ENCODE measurements around the gene CLDN17. TPM values are rescaled to one million over a fixed set of nuclear protein-coding genes. Genes with fewer than 3 reads are reported as not detected.

Gene CLDN17
- total RNA-seq, 2 experiments from 2014 or later, result not detected

DNA sequence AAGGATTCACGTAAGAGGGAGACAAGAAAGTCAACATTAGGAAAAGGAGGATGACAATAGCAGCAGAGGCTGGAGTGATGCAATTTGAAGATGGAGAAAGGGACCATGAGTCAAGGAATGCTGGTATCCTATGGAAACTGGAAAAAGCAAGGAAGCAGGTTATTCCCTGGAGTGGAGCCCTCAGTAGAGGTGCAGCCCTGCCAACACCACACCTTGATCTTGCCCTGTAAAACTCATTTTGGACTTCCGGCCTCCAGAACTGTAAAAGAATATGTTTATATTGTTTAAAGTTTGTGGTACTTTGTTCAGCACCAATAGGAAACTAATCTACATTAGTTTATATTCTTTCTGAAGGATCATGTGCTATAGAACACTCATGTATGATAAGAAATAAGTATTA is 19.6 kb upstream of the CLDN17 start:
- ChIA-PET POLR2A (no interaction called here), CTCF (no interaction called here)
- intact Hi-C loops (cut with DNase I, micrococcal nuclease), result no loop called here
- ATAC-seq (no peak), DNase-seq (no peak)
- Mint-ChIP-seq H3K4me3 (no peak overlapping the region), H3K9me3 (ENCODE audit: low read depth) (no peaks in the 10 kb centered on the region), H3K27ac (no peak overlapping the region), H3K27me3 (peaks cover 2% of the 10 kb centered on the region), H3K4me1 (no peaks in the 10 kb centered on the region), H3K36me3 (ENCODE audit: low read depth) (no peaks in the 10 kb centered on the region)

DNA sequence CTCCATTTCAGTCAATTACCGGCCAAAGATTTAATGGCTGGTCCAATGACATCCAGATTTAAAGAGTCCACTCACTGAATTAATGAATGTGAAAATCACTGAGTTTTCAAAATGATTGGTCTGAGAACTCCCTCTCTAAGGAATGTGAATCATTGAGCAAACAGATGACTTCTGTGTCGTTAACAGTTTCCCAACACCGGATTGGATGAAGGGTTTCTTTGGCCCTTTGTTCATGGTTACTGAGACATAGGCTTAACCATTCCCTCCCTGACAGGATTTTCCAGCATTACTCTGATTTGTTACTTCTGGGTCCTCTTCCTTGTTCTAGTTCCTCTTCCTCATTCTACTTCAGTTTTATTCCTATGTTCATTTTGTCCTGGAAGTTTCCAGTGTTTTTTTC is 1.5 kb upstream of the CLDN17 start:
- no peak for DNase-seq
- CTCF ChIA-PET, result no interaction called here
- Mint-ChIP-seq H3K36me3 (ENCODE audit: low read depth) (no peaks in the 10 kb centered on the region), H3K27me3 (peaks cover 5% of the 10 kb centered on the region), H3K4me1 (no peaks in the 10 kb centered on the region), H3K9me3 (ENCODE audit: low read depth) (no peaks in the 10 kb centered on the region), H3K27ac (no peak overlapping the region), H3K4me3 (no peak overlapping the region)
- POLR2A ChIA-PET, result no interaction called here
- ATAC-seq, result no peak
- intact Hi-C loops (cut with DNase I, micrococcal nuclease), result no loop called here

DNA sequence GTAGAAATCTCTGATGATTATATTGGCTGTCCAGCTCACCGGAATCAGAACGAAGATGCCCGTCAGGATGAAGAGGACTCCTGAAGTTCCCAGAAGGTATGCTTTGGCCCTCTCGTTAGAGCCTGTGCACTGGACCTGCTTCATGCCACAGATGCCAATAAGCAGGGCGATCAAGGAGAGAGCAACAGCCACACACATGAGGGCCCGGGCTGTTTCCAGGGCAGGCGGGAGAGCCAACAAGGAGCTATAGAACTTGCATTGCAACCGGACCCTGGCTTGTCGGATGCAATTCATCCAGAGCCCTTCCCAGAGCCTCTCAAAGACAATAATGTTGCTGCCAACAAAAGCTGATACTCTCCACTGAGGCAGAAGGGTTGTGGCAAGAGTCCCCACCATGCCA is 434 bp downstream of the CLDN17 start:
- Mint-ChIP-seq H3K27me3 (peaks cover 2% of the 10 kb centered on the region), H3K4me1 (no peaks in the 10 kb centered on the region), H3K4me3 (no peak overlapping the region), H3K36me3 (ENCODE audit: low read depth) (no peaks in the 10 kb centered on the region), H3K27ac (no peak overlapping the region), H3K9me3 (ENCODE audit: low read depth) (no peaks in the 10 kb centered on the region)
- ATAC-seq, result no peak
- intact Hi-C loops (cut with DNase I, micrococcal nuclease), result no loop called here
- ChIA-PET CTCF (no interaction called here), POLR2A (no interaction called here)
- DNase-seq, result no peak

DNA sequence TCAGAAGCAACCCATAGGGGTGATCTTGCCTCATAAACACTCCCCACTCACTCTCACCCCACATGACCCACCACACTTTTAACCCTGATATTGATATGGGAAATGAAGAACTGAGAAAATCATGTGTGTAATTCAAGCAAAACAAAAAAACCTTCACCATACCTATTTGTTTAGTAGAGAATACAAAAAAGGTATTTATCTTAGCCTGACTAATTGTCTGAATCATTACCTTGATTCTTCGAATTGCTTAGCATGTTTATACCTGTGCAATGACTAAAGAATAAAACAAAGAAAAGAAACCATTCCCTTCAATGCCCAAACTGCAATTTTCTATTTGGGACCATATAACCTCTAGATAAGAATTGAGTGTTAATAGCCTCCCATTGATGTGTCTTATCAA is 1.8 kb downstream of the CLDN17 start:
- ChIA-PET POLR2A (no interaction called here), CTCF (no interaction called here)
- H3K27ac Mint-ChIP-seq, result no peak overlapping the region
- DNase-seq (no peak), ATAC-seq (no peak)
- H3K27me3 Mint-ChIP-seq, result no peaks in the 10 kb centered on the region
- H3K9me3 Mint-ChIP-seq (ENCODE audit: low read depth), result no peaks in the 10 kb centered on the region
- no peaks in the 10 kb centered on the region for H3K4me1 Mint-ChIP-seq
- no peak overlapping the region for H3K4me3 Mint-ChIP-seq
- intact Hi-C loops (cut with DNase I, micrococcal nuclease), result no loop called here
- no peaks in the 10 kb centered on the region for H3K36me3 Mint-ChIP-seq (ENCODE audit: low read depth)

DNA sequence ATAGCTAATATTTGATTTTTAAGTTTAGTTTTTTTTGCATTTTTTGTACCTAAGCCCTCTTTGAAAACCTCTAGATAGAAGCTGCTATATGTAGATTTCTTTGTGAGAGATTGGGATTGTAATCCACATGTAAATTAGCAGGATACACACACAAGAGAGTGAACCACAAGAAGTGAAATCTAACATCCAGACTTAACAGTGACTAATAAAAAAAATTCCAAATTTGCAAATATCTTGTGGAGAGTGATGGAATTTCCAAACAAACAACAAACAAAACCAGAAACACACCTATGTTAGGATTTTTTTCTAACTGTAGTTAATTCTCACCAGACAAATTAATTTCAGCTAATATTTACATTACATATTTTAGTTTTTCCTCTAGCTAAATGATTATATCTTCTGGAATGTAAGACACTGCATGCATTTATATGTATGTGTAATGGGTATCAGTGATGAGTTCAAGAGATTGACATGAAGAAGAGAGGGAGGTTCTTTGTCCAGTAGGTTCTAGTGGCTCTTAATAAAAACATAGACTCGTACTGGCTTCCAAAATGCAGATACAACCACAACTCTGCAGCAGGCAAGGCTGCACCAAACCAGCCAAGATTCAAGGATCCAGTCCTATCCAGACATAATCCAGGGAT is 12.8 kb downstream of the CLDN17 start:
- Mint-ChIP-seq H3K9me3 (ENCODE audit: low read depth) (no peaks in the 10 kb centered on the region), H3K4me1 (no peaks in the 10 kb centered on the region), H3K27me3 (peaks cover 4% of the 10 kb centered on the region), H3K27ac (no peak overlapping the region), H3K36me3 (ENCODE audit: low read depth) (no peaks in the 10 kb centered on the region), H3K4me3 (no peak overlapping the region)
- no peak for DNase-seq
- ChIA-PET POLR2A (no interaction called here), CTCF (no interaction called here)
- no peak for ATAC-seq
- intact Hi-C loops (cut with DNase I, micrococcal nuclease), result no loop called here

DNA sequence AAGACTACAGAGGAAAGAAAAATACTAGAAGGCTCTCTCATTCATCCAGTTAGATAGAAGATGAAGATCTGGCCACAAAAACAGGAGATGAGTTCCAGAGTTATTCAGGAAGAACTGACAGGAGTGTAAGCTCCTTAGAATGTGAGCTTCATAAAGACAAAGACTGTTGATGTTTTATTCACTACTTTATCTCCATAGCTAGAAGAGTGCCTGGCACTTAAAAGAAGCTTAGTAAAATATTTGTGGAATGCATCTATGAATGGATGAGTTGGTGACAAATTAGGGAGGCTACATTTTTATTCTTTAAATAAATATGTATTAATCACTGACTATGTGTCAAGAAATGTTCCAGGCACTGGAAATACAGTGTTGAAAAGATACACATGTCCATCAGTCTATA is 13.8 kb downstream of the CLDN17 start:
- Mint-ChIP-seq H3K36me3 (ENCODE audit: low read depth) (no peaks in the 10 kb centered on the region), H3K4me3 (no peak overlapping the region), H3K4me1 (no peaks in the 10 kb centered on the region), H3K9me3 (ENCODE audit: low read depth) (no peaks in the 10 kb centered on the region), H3K27me3 (peaks cover 4% of the 10 kb centered on the region), H3K27ac (no peak overlapping the region)
- DNase-seq, result no peak
- intact Hi-C loops (cut with DNase I, micrococcal nuclease), result no loop called here
- POLR2A ChIA-PET, result no interaction called here
- no peak for ATAC-seq
- CTCF ChIA-PET, result no interaction called here

DNA sequence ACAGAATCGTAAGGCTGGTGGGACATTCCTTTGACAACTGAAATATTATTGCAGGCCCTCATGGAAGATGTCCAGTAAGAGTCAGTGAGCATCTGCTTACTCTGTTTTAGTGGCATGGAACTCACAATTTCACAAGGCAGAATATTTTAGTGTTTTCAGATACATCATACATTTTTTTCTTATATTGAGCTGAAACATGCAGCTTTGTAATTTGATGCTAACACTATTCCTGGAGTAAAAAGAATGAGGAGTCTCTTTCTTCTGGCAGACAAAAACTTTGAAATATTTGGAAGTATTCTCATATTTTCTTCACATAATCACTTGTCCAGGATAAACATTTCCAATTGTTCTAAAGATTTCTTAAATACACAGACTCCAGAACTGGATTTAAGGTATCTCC is 17.7 kb downstream of the CLDN17 start:
- H3K27ac Mint-ChIP-seq, result no peak overlapping the region
- no peaks in the 10 kb centered on the region for H3K4me1 Mint-ChIP-seq
- no peak overlapping the region for H3K4me3 Mint-ChIP-seq
- ATAC-seq, result no peak
- CTCF ChIA-PET, result interaction anchor here (1.2 kb wide), 1 partner anchor 286 kb away, joined by 3 read pairs; no protein-coding TSS in a partner anchor
- H3K36me3 Mint-ChIP-seq (ENCODE audit: low read depth), result no peaks in the 10 kb centered on the region
- no peaks in the 10 kb centered on the region for H3K9me3 Mint-ChIP-seq (ENCODE audit: low read depth)
- peaks cover 2% of the 10 kb centered on the region for H3K27me3 Mint-ChIP-seq
- POLR2A ChIA-PET, result no interaction called here
- no peak for DNase-seq
- intact Hi-C loops (cut with DNase I, micrococcal nuclease), result no loop called here

DNA sequence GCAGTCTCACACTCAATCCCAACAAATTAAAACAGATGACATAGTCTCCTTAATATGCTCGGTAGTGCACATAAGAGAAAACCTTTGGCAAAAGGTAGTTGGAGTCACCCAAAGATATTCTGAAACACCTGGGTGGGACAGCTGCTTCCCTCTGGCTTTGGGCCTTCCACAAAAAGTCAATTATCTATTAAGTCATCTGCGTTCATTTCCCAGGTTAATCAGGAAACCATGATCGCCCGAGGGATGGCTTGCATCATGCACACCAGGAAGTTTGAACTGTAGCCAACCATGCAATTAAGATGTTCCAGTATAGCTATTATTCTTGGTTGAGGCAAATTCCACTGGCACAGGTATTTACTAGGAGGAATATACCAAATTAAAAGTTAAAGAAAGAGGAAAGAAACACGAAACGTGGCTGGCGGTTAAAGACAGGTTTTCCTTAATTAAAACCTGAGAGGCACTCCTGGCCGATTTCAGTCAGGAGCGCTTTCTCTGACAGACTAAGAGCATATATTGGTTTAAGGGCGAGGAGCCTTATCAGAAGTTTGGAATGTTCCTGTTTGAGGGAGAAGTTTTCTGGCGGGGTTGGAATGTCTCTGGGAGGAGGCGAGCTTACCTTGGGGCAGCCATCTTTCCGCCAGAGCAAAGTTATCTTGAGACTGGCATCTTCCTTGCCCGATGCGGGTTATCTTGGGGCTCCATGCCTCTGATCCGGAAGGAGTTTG is 19.9 kb downstream of the CLDN17 start:
- Mint-ChIP-seq H3K4me3 (no peak overlapping the region), H3K4me1 (no peaks in the 10 kb centered on the region), H3K27ac (no peak overlapping the region), H3K27me3 (no peaks in the 10 kb centered on the region), H3K9me3 (ENCODE audit: low read depth) (no peaks in the 10 kb centered on the region), H3K36me3 (ENCODE audit: low read depth) (no peaks in the 10 kb centered on the region)
- DNase-seq (no peak), ATAC-seq (no peak)
- ChIA-PET POLR2A (no interaction called here), CTCF (no interaction called here)
- intact Hi-C loops (cut with DNase I, micrococcal nuclease), result no loop called here

DNA sequence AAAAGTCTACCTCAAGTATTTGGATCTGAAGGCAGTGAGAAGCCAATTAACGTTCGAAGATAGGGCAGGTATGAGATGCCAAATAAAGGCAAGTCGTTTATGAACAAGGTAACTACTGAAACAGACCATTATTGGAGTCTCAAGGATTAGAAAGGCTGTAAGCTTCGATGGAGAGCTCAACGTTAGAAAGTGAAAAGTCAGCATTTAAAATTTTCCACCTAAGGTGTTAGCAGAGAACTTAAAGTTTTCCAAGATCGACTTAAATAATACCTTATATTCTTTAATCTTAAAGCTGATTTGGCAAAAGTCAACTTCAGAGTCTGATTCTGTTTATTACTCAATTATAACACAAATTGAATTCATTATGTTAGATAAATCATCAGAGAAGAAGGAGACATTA is 28.1 kb downstream of the CLDN17 start:
- no peaks in the 10 kb centered on the region for H3K9me3 Mint-ChIP-seq (ENCODE audit: low read depth)
- H3K27ac Mint-ChIP-seq, result no peak overlapping the region
- H3K27me3 Mint-ChIP-seq, result peaks cover 2% of the 10 kb centered on the region
- ChIA-PET CTCF (no interaction called here), POLR2A (no interaction called here)
- H3K36me3 Mint-ChIP-seq (ENCODE audit: low read depth), result no peaks in the 10 kb centered on the region
- no peak for ATAC-seq
- H3K4me3 Mint-ChIP-seq, result no peak overlapping the region
- DNase-seq, result no peak
- H3K4me1 Mint-ChIP-seq, result no peaks in the 10 kb centered on the region
- intact Hi-C loops (cut with DNase I, micrococcal nuclease), result no loop called here

DNA sequence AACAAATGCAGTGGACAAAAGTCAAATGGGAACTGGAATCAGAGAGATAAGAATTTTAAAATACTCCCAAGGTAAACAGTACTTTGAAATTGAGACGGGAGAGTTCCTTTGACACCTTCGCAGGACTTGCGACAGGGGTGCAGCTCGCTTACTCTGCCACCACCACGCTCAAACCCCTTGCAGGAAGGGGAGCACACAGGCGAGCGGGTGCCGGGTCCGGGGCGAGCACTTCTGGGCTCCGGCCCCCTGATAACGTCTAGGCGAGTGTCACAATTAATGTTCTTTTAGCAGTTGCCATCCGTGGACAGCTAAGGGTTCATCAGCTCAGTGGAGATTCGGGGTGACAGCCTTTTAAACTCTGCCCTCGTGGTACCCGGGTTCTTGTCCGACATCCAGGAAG is 37.4 kb downstream of the CLDN17 start:
- Mint-ChIP-seq H3K36me3 (ENCODE audit: low read depth) (no peaks in the 10 kb centered on the region), H3K27ac (no peak overlapping the region), H3K9me3 (ENCODE audit: low read depth) (no peaks in the 10 kb centered on the region), H3K4me3 (no peak overlapping the region), H3K27me3 (no peaks in the 10 kb centered on the region), H3K4me1 (no peaks in the 10 kb centered on the region)
- POLR2A ChIA-PET, result no interaction called here
- intact Hi-C loops (cut with DNase I, micrococcal nuclease), result no loop called here
- CTCF ChIA-PET, result no interaction called here
- ATAC-seq (no peak), DNase-seq (no peak)

DNA sequence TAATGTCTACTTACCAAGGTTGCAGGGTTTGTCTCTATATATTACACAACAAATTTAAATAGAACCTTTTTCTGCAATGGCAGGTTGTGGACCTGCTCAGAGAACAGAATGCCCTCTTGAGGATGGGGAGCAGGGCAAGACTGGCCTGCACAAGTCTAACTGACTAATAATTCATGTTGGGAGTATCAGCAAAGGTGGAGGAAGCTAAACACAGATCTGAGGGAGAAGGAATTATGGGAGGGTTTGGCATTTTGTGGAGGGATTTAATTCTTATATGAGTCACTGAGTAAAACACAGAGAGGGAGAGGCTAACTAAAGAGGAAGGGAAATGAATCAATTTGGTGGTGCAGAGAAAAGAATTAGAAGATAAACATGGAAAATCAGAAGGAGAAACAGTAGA is 40.0 kb downstream of the CLDN17 start:
- H3K4me1 Mint-ChIP-seq, result no peaks in the 10 kb centered on the region
- DNase-seq (no peak), ATAC-seq (no peak)
- ChIA-PET CTCF (no interaction called here), POLR2A (no interaction called here)
- H3K27me3 Mint-ChIP-seq, result no peaks in the 10 kb centered on the region
- H3K27ac Mint-ChIP-seq, result no peak overlapping the region
- no peak overlapping the region for H3K4me3 Mint-ChIP-seq
- no peaks in the 10 kb centered on the region for H3K36me3 Mint-ChIP-seq (ENCODE audit: low read depth)
- no peaks in the 10 kb centered on the region for H3K9me3 Mint-ChIP-seq (ENCODE audit: low read depth)
- intact Hi-C loops (cut with DNase I, micrococcal nuclease), result no loop called here

DNA sequence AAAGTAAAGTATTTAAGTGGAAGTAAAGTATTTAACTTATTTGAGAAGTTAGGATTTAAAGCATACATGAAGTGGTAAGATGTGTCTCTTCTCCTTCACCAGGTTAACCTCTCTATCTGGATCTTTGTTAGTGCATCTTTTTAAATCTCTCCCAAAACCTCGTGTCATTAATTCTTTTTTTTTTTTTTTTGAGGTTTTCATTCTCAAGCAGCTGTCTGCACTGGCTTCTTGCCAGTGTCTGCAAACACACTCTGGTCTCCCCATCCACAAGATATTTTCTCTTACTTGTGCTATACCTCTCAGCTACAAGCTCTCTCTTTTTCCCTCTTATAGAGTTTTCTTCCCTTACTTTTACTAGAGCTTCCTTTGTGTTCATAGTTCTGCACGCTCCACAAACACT is 49.0 kb downstream of the CLDN17 start:
- no peak for DNase-seq
- Mint-ChIP-seq H3K27ac (no peak overlapping the region), H3K36me3 (ENCODE audit: low read depth) (no peaks in the 10 kb centered on the region), H3K27me3 (no peaks in the 10 kb centered on the region), H3K4me1 (no peaks in the 10 kb centered on the region), H3K4me3 (no peak overlapping the region), H3K9me3 (ENCODE audit: low read depth) (no peaks in the 10 kb centered on the region)
- ChIA-PET CTCF (no interaction called here), POLR2A (no interaction called here)
- no peak for ATAC-seq
- intact Hi-C loops (cut with DNase I, micrococcal nuclease), result no loop called here

DNA sequence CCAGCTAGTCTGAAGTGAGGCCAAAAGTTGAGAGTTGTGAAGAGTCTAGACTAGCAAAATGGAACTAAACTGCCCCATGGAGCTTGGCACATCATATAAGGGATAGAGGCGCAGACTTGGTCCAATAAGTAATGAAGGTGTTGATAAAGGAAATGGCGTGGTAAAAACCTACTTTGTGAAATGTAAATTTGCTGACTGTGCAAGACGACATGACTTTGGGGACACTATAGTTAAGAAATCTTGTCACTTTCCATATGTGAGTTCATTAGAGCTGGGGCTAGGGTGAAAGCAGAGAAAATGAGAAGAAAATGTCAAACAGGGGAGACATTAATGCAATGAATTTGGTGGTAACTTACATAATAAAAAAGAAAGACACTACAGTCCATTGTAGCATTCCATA is 50.1 kb downstream of the CLDN17 start:
- ChIA-PET POLR2A (no interaction called here), CTCF (no interaction called here)
- Mint-ChIP-seq H3K27ac (no peak overlapping the region), H3K9me3 (ENCODE audit: low read depth) (no peaks in the 10 kb centered on the region), H3K27me3 (no peaks in the 10 kb centered on the region), H3K4me1 (no peaks in the 10 kb centered on the region), H3K36me3 (ENCODE audit: low read depth) (no peaks in the 10 kb centered on the region), H3K4me3 (no peak overlapping the region)
- intact Hi-C loops (cut with DNase I, micrococcal nuclease), result no loop called here
- ATAC-seq, result no peak
- no peak for DNase-seq
